GM21717 (cell line): Measurements from ENCODE around the gene CMTR2.

Experiments used
- ATAC-seq: cut with Tn5 transposase; IDR thresholded peaks from one replicate; pipeline ENCODE4 v1.9.1; 2021; ENCODE audit warnings: mild to moderate bottlenecking, moderate library complexity; ENCODE audit not compliant: unreplicated experiment

The CMTR2 gene

DNA sequence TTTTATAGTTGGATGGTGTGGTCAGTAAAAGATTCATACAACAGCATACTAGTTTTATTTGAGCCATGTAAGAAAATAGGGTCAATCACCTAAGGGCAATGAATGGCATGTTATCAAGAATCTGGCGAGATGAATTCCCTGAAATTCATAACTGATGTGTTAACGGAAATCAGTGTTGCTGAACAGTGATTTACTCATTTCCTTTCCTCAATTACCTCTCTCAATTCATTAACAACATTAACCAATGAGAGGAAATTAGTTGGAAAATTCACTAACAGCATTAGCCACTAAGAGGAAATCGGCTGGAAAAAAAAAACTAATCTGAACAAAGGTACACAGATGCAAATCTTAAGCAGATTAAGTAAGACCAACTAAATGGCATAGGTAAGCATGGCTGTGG lies 6.3 kb downstream of the CMTR2 start:
- ATAC-seq = no peak

DNA sequence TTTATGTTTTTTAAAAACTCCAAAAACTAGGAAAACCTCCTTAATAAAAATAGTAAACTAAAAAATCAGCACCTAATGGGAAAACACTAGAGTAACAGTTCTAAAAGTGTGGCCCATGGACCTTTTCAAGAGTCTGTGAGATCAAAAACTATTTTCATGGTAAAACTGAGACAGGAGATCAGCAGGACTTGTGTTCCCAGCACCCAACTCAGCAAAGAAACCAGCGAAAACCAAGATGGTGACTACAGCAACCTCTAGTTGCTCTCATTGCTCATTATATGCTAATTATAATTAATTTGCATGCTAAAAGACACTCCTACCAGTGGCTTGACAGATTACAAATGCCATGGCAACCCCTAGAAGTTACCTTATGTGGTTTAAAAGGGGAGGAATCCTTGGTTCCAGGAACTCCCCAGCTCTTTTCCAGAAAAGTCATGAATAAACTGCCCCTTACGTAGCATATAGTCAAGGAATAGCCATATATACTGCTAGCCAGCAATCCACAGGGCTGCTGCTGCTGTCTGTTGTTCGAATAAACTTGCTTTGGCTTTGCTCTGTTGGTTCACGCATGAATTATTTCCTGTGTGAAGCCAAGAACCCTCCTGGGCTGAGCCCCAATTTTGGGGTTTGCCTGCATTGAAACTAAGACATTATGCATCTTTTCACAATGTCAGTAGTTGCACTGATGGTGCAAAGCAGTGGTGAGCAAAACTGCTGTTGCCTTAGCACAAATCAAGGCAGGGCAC lies 12.4 kb downstream of the CMTR2 start:
- no peak for ATAC-seq

DNA sequence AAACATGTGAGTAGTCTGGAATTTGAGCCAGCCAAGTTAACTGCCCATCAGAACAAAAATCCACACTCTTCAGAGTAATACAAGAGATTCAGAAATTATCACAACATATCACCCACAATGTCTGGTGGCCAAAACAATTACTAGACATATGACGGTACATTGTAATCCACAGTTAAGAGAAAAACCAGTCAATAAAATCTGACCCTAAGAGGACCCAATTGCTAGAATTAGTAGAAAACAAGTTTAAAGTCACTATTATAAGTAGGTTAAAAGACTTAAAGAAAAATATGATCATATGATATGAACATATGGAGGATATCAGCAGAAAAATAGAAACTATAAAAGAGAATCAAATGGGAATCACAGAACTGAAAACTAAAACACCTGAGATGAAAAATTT lies 15.8 kb downstream of the CMTR2 start:
- ATAC-seq = no peak

DNA sequence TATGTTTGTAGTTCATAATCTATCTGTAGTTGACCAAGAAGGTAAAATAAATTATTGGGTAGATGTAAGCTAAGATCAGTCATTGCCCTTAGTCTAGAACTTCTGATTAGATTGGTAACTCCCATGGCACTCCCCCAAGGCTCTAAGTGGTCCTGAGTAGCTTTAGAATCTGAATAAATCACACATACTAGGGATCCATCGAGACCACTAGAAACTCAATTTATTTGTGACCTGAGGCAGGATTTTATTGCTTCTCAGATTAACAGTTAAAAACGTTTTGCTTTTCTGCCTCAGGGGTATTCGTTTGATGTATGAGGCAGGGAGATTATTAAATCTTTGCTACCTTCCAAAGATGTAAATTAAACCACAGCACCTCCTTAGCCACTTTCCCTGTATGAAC lies 24.9 kb downstream of the CMTR2 start:
- ATAC-seq = no peak

DNA sequence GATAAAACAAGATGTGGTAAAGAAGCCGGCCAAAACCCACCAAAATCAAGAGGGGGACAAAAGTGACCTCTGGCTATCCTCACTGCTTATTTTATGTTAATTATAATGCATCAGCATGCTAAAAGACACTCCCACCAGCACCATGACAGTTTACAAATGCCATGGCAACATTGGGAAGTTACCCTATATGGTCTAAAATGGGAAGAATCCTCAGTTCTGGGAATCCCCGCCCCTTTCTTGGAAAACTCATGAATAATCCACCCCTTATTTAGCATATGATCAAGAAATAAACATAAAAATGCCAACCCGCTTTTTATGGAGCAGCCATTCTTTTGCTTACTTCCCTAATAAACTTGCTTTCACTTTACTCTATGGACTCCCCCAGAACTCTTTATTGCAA lies 25.6 kb downstream of the CMTR2 start:
- ATAC-seq = no peak

DNA sequence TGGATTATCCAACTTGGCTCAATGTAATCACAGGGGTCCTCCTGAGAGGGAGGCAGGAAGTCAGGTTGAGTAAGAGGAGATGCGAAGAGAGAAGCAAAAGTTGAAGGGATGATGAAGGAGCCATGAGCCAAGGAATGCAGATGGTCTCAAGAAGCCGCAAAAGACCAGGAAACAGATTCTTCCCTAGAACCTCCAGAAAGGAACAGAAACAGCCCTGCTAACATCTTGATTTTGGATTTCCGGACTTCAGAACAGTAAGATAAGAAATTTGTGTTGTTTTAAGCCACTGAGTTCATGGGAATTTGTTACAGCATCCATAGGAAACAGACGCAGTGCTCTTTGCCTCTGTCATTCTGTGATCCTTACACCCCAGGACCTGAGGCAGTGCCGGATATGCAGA lies 26.8 kb downstream of the CMTR2 start:
- no peak for ATAC-seq

DNA sequence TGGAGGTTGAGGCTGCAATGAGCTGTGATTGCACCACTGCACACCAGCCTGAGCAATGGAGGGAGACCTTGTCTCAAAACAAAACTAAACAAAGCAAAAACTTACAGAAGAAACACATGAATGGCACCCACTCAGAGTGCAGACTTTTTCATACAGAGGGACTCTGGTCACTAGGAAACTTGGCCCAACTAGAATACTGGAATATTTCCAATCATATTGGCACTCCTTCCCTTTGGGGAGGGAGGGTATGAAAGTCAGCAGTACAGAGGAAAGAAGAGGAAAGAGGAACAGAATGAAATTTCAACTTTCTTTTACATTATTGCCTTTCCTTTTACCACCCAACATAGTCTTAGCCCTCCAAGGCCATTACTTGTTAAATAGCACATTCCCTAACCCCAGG lies 28.2 kb downstream of the CMTR2 start:
- ATAC-seq = no peak

DNA sequence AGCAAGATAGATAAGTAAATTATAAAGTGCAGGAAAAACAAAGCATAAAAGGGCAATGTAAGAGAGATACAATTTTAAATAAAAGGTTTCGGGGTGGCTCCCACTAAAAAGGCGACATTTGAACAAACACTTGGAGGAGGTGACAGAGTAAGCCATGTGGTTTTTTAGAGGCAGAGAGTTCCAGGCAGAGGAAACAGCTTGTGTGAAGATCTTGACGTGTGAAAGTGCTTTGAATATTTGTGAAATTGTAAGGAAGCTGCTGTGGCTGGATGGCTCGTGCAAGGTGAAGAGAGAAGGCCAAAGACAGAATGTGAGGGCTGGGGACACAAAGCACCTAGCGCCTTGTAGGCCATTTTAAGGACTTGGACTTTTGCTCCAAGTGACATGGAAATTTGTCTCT lies 30.1 kb downstream of the CMTR2 start:
- ATAC-seq = no peak

DNA sequence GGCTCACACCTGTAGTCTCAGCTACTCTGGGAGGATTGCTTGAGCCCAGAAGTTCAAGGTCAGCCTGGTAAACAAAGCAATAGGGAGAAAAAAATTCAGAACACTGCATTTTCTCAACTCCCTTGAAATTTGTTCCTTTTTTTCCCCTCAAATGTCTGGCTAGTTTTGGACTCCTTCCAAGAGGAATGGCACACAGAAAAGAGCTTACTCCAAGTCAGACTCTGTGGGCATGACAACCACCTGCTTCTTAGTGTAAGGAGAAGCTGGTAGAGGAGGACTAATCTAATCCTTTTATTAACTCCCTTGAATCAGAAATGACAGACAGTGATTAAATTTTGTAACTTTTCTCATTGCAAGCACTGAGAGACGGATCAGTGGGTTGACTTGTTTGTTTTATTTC lies 30.8 kb downstream of the CMTR2 start:
- no peak for ATAC-seq

DNA sequence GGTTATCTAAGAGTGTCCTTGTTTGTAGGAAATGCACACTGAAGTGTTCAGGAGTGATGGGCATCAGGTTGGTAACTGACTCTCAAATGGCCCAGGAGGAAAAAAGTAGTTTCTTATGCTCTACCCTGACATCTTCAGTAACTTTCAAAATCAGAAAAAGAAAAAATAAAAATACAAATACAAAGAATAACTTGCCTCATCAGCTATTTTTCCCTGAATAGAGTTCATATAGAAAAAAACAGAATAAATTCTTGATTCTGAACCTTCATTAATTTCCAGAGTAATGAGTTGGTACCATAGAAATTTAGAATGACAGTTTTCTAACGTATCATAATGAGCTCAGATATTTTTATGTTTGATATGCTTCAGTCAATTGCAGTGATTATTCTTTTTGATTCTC lies 31.4 kb downstream of the CMTR2 start:
- ATAC-seq = no peak

DNA sequence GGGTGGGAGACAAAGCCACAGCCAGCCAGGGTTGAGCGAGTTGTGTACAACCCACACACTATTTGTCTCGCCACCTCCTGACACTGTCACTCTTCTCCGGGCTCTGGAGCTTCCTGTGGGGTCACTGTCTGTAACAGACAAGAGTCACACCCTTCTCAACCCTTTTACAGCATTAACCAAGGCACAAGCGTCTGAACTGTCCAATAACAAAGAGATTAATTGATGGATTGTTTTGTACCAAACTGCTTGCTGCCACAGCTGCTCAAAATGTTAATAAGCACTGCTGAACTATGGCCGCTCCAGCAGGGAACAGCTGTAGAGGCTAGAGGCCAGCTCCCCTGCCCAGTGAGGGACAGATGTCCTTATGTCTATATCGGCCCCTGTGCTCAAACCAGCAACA lies 33.5 kb downstream of the CMTR2 start:
- ATAC-seq = no peak

DNA sequence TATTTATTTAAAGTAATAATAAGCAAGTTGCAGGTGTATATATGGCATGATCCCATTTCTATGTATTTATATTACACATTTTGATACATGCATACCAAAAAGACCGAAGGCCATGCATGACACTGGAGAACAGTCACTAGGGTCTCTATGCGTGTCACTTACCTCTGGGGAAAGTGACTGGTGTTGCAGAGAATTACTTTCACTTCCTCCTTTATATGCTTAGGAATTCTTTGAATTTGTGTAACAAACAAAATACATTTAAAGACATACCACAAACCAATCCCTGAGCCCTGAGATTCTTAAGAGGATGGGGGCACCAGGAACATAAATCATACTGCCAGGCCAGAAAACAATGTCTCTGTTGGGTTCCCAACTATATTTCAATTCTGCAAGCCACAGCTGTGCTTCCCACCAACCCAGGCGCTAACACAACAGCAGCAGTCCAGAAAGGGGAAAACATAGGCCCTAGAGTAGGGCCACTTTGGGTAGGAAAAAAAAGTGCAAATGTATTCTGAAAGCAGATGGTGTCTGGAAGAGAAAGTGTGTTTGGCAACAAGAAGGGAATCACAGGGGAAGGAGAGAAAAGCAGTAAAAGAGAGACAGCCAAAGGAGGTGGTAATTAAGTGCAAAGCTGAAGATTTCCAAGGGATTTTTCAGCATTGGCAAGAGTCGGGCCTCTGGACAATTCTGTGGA lies 34.2 kb downstream of the CMTR2 start:
- ATAC-seq = no peak

DNA sequence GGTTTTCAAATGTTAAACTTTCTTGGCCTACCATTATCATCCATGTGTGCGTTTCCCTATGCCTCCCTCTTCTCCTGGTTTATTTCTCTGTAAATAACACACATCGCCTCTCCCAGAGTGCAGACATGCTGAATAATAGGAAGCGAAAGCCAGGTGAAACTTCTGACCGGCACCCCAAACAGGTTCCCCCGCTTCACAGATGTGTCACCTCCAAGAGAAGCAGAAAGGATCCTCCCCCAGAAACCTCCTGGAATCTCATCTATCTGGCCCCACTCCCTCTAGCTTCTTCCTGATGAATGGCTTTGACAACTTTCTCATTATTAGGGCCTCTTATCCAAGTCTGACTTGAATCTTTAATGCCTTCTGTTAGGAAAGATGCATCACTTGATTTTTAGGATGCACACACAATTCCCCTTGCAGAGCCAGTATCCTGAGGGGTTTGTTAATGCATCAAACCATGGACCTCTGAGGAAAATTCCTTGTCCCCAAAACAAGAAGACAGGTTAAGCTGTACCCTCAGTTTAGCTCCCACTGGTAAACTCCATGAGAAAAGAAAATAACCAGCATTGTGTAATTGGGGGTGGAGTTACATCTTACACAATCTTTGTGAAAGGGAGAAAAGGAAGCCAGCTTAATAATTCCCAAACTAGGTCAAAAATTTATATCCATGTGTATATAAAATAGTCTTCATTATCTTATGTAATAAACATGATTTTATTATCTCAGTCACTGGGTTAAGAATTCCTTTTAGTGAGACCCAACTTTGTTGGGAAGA lies 38.6 kb downstream of the CMTR2 start:
- ATAC-seq = no peak

DNA sequence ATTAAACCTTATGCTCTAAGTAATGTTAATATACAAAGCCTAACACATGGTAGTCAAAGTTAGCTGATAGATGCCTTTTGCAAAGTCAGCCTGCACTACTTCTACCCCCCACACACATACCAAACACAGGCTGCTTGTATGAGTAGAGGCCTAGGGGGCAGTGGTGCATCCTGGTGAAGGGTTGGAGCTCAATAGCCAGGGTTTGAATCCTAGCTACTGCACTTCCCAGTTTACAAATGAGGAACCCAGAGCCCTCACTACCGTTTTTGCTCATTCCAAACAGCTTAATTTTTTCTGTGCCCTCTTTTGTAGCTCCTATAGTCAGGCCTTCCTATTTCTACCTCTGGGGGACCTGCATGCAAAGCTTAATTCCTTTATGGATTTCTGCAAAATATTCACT lies 39.8 kb downstream of the CMTR2 start:
- no peak for ATAC-seq

DNA sequence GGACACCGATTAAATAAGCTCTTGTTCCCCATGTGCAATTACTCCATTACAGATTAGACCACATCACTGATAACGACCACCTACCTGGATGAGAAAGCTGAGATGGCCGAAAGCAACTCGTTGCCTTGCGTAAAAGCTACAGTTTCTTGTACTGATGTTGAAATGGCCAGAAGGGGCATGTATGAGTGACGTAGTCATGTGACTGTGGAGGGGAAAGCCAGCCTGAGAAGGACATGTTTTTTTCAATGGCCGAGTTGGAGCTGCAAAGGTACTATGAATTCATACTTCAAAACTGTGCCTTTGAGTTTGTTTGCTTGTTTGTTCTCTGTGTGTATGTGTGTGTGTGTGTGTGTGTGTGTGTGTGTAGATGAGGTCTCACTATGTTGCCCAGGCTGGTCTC lies 41.7 kb downstream of the CMTR2 start:
- no peak for ATAC-seq

DNA sequence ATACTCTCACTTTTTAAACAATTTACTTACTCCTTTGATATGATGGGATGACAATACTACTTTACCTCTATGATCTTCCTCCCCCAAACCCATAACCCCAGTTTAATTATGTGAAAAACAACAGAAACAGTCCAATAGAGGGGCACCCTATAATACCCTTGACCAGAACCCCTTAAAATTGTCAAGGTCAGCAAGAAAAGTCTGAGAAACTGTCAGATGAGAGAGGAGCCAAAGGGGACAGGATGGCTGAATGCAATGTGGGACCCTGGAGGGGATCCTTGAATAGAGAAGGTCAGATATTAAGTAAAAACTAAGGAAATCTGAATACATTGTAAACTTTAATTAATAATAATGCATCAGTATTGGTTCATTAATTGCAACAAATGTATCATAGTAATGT lies 42.9 kb downstream of the CMTR2 start:
- ATAC-seq = no peak

DNA sequence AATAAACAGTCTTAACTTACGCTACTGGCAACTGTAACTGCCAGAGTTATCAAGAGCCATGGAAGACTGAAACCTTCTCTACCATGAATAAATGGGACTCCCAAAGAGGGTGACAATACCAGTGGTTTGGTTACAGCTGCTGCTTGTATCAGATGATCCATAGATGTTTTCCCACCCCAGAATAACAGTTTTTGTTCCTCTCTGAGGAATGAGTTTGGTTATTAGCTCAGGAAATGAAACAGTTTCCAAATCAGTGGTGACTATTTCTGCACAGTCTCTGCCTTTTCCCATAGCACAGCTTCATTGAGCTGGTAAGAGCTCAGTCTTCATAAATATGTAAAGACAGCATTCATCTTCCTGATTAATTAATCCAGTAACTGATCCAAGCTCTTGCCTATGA lies 44.7 kb downstream of the CMTR2 start:
- ATAC-seq = no peak

DNA sequence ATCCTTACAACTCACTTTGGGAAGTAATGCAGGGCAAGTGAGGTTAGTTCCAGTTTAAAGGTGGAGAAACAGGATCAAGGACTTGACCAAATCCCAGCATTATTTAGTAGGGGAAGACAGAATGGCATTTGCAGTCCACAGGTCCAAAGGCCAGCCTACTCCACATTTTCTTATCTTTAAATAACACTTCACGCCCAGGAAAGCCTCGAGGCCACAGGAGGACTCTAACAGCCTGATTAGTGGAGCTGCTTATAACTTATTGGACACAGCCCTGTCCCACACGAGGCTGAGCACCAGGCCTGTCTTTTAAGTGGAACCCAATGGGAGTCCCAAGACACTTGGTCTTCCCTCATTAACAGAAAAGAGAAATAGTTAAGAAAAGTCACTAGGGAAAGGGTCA lies 46.6 kb downstream of the CMTR2 start:
- ATAC-seq = no peak

DNA sequence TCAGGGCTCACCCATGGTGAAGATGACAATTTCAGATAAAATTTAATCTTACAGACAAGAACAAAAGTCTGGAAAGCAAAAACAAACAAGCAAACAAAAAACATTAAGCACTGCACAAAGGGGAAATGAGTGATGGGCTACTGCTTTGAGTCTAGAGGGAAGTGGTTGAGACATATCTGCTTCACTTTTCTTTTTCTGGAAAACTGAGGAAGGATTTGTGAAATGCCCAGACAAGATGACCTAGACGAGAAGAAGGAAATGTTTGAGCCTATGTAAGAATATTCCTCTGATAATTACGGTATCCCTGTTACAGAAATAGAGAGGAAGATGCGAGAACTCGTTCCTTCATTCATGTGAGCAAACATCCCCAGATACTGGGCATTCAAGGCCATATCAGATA lies 47.2 kb downstream of the CMTR2 start:
- no peak for ATAC-seq
